Measurements from ENCODE around the gene RNASET2. TPM values are rescaled to one million over a fixed set of nuclear protein-coding genes. Genes with fewer than 3 reads are reported as not detected.
"Not testable (repeated sequence)": the region's sequence is repeated elsewhere in the genome, so short reads cannot be mapped to it uniquely, and the experiment has no call there.

RNASET2 gene
- total RNA-seq, 1 donor from 2014 or later, result 143 TPM

- intact Hi-C loops (cut with micrococcal nuclease), result loop anchor here (2.0 to 5.0 kb wide), 4 partner anchors 33 to 883 kb away; partner anchors contain the start of gene MPC1
Observed at GRCh38 chr6:166949528-166950442, 6.6 kb downstream of the RNASET2 start.

- intact Hi-C loops (cut with micrococcal nuclease), result not testable (repeated sequence)
Observed at GRCh38 chr6:166948724-166949123, 7.6 kb downstream of the RNASET2 start.

- intact Hi-C loops (cut with micrococcal nuclease), result no loop called here
Observed at GRCh38 chr6:166947251-166947650, 9.1 kb downstream of the RNASET2 start.

- intact Hi-C loops (cut with micrococcal nuclease), result no loop called here
Observed at GRCh38 chr6:166946125-166946524, 10.2 kb downstream of the RNASET2 start.

GRCh38 chr6:166944666-166945256, 11.6 kb downstream of the RNASET2 start:
- intact Hi-C loops (cut with micrococcal nuclease), result loop anchor here (5.0 kb wide), 1 partner anchor 457 kb away; no protein-coding TSS in a partner anchor

- intact Hi-C loops (cut with micrococcal nuclease), result loop anchor here (1.0 to 5.0 kb wide), 3 partner anchors 9 to 455 kb away; partner anchors contain the start of gene RNASET2
Observed at GRCh38 chr6:166942393-166943168, 13.8 kb downstream of the RNASET2 start.

GRCh38 chr6:166940643-166941068, 15.7 kb downstream of the RNASET2 start:
- intact Hi-C loops (cut with micrococcal nuclease), result loop anchor here (5.0 kb wide), 1 partner anchor 453 kb away; no protein-coding TSS in a partner anchor

GRCh38 chr6:166939894-166940293, 16.5 kb downstream of the RNASET2 start:
- intact Hi-C loops (cut with micrococcal nuclease), result loop anchor here (5.0 kb wide), 1 partner anchor 453 kb away; no protein-coding TSS in a partner anchor

- intact Hi-C loops (cut with micrococcal nuclease), result no loop called here
Observed at GRCh38 chr6:166939345-166939744, 17.0 kb downstream of the RNASET2 start.

- intact Hi-C loops (cut with micrococcal nuclease), result no loop called here
Observed at GRCh38 chr6:166938704-166939103, 17.6 kb downstream of the RNASET2 start.

GRCh38 chr6:166938150-166938549, 18.2 kb downstream of the RNASET2 start:
- intact Hi-C loops (cut with micrococcal nuclease), result no loop called here

- intact Hi-C loops (cut with micrococcal nuclease), result no loop called here
Observed at GRCh38 chr6:166937746-166938145, 18.6 kb downstream of the RNASET2 start.

GRCh38 chr6:166936079-166936787, 20.1 kb downstream of the RNASET2 start:
- intact Hi-C loops (cut with micrococcal nuclease), result no loop called here

- intact Hi-C loops (cut with micrococcal nuclease), result no loop called here
Observed at GRCh38 chr6:166935353-166935752, 21.0 kb downstream of the RNASET2 start.

GRCh38 chr6:166934174-166934573, 22.2 kb downstream of the RNASET2 start:
- intact Hi-C loops (cut with micrococcal nuclease), result no loop called here

GRCh38 chr6:166933396-166933795, 23.0 kb downstream of the RNASET2 start:
- intact Hi-C loops (cut with micrococcal nuclease), result no loop called here

- intact Hi-C loops (cut with micrococcal nuclease), result no loop called here
Observed at GRCh38 chr6:166932616-166933015, 23.7 kb downstream of the RNASET2 start.

- intact Hi-C loops (cut with micrococcal nuclease), result no loop called here
Observed at GRCh38 chr6:166932116-166932515, 24.2 kb downstream of the RNASET2 start.

GRCh38 chr6:166931426-166931970, 24.9 kb downstream of the RNASET2 start:
- intact Hi-C loops (cut with micrococcal nuclease), result no loop called here

GRCh38 chr6:166930354-166930891, 25.9 kb downstream of the RNASET2 start:
- intact Hi-C loops (cut with micrococcal nuclease), result no loop called here
